GM18502 (cell line): ENCODE measurements around the gene SPTBN1.

Source experiments
- ATAC-seq: cut with Tn5 transposase; IDR thresholded peaks from one replicate; pipeline ENCODE4 v1.9.1; 2021; ENCODE audit warnings: mild to moderate bottlenecking; ENCODE audit not compliant: unreplicated experiment, poor library complexity

Gene SPTBN1

DNA sequence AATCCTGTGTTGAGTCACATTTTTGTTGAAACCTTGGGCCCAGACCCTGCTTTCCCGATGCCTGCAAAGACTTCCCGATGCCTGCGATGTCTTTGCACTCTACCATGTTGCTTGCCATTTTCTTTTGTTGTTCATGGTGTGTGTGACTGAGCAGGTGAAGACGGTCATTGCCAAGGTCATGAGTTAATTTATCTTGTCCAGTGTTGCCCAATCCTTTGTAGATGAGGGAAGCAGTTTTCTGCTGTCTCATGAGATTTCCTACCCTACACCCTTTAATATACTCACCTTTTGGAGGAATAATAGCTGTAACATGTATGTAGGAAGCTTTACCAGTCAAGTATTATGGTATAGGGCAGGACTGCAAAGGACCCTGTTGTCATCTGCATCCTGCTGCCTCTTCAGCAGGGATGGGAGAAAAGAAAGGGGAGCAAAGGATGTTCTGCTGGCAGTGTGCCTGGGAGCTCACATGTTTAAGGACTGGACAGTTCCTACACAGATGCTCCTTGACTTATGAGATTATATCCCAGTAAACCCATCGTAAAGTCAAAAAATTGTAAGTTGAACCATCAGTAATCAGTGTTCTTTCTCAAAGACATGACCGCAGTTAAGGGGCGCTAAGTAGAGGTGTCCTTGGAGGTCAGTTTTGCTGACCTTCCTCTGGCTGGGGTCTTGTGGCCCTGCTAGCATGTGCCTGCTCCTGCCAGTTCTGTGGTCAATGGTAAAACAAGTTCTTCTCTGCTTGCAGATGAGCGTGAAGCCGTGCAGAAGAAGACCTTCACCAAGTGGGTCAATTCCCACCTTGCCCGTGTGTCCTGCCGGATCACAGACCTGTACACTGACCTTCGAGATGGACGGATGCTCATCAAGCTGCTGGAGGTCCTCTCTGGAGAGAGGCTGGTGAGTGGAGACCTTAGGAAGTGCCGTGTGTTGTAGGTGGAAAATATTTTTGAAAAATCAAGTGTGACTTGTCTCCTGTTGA is 142.5 kb downstream of the SPTBN1 start:
- no peak for ATAC-seq

DNA sequence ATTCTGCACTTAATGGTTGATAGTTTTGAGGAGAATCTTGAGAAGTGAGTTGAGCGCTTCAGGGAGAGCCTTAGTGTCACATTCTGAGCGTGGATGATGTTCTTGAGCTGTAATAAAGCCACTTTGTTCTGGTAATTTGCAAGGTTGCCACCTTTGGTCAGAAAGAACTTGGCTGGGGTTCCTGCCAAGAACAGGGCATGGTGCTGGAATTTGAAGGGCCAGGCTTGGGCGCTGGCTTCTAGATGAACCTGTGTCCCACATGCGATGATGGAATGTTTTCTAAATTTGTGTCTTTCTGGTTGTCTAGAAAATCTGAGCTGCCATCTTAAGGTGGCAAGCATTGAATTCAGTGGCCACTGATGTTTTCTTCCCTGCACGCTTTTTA is 143.2 kb downstream of the SPTBN1 start:
- no peak for ATAC-seq

DNA sequence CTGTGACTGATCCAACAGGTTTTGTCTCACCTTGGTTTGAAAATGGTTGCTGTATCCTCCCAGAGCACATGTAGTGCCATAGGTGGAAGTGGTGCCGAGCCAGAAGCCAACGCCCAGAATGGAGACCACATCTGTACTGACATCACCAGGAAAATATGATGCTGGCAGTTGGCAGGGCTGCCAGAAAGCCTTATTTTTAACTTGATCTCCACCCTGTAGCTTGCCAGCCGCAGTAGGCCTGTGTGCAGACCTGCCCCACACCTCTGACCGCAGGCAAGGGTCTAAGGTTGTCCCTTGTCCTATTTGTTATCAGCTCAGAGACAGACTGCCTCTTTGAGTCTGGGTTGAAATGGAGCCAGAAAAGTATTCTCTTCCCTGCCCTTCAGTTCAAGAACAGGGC is 143.8 kb downstream of the SPTBN1 start:
- ATAC-seq = no peak

DNA sequence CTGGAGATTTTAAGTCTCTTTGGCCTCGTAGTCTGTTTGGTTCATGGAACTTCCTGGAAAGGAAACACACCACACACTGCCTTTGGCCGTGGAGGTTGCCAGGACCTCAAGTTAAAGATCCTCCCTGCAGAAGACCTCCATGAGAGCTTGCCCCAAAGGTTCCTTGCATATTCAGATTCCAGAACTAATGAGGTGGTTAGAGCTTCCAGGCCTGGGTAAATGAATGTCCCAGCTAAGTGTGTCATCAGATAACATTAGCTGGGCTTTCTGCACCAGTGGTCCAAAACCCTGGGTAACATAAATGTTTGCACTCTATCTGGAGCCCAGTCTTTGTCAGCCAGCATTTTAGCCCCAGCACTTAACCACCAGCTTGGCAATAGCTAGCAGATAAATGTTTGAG is 145.2 kb downstream of the SPTBN1 start:
- no peak for ATAC-seq

- no peak for ATAC-seq
Observed at GRCh38 chr2:54602736-54603322, 146.7 kb downstream of the SPTBN1 start.

GRCh38 chr2:54603357-54603756 is 147.2 kb downstream of the SPTBN1 start:
- no peak for ATAC-seq

GRCh38 chr2:54603796-54604195 is 147.7 kb downstream of the SPTBN1 start:
- ATAC-seq = no peak

DNA sequence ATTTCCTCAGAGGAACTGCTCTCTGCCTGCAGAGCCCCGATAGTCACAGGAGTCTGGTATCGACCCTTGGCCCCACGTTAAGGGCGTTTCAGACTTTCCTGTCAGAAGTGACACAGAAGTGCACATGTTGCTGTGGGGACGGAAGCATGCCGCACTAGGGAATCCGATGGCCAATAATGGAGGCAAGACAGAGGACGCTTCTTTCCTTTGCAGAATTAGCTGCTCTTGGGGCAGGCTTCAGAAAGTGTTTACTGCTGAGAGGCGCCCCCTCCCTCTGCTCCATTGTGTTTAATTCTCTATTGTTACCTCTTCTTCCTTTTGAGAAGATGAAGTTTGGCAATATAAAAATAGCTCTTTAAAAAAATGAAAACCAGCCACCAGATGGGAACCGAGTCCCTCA is 148.7 kb downstream of the SPTBN1 start:
- no peak for ATAC-seq

DNA sequence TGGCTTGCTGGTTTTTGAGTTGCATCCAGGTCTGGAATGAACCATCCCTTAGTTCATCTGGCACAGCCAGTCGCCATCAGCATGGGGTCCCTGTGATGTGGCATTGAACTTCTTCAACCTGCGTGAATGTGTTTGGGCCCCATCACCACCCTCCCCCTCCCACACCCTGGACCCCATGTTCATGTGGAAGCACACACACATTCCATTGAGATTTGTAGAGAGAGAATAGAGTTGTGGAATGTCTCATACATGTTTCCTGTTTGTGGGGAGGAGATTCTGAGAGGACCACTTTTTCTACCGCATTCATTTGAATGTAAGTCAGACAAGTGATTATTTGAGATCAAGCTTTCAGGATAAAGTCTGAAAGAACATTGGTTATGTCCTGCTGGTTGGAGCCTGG is 149.7 kb downstream of the SPTBN1 start:
- no peak for ATAC-seq

GRCh38 chr2:54606393-54606958 is 150.3 kb downstream of the SPTBN1 start:
- ATAC-seq = no peak

GRCh38 chr2:54608224-54608623 is 152.1 kb downstream of the SPTBN1 start:
- ATAC-seq = no peak

DNA sequence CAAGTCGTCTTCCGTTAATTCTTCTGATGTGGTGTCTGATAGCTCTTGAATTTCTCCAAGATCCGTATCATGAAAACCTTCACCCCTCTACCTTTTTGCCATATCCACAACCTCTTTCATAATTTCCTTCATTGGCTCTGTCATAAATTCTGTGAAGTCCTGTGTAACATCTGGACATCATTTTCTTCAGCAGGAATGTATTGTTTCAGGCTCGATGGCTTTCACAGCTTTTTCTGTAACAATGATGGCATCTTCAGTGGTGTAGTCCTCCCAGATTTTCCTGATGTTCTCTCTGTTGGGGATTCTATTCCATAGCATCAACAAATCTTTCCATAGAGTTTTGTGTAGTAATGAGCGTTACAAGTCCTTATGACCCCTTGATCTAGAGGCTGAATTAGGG is 153.1 kb downstream of the SPTBN1 start:
- ATAC-seq = no peak

DNA sequence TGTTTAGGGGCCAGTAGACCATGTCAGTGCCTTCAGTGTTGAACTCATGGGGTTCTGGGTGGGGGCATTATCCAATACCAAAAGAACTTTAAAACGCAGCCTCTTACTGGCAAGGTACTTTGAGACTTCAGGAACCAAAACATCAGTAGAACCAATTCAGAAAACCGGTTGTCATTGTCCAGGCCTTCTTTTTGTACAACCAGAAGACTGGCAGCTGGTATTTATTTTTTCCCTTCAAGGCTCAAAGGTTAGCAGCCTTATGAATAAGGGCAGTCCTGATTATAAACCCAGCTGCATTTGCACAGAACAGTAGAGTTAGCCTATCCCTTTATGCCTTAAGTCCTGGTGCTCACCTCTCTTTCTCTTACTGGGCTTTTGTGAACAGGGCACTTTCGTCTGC is 153.5 kb downstream of the SPTBN1 start:
- no peak for ATAC-seq

- ATAC-seq = no peak
Observed at GRCh38 chr2:54610700-54611099, 154.6 kb downstream of the SPTBN1 start.

- ATAC-seq = no peak
Observed at GRCh38 chr2:54611830-54612545, 155.9 kb downstream of the SPTBN1 start.

DNA sequence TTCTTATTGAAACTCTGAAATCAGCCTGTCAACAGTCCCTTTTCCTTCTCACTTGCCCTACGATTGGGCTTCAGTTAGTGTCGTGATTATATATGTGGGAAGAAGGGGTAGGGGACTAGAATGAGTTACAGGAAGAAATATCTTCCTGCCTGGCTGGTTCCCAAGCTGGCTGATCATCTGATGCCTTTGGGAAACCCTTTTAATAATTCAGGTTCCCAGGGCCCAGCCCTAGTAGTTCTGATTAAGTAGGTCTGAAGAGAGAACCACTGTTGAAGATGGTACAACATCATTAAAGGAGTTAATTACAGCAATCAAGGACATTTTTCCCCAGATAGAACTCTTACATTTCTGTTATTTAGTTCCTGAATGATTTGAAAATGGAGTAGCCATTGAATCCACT is 157.3 kb downstream of the SPTBN1 start:
- ATAC-seq = no peak

- no peak for ATAC-seq
Observed at GRCh38 chr2:54613794-54614257, 157.7 kb downstream of the SPTBN1 start.

GRCh38 chr2:54614819-54615218 is 158.7 kb downstream of the SPTBN1 start:
- ATAC-seq = no peak

DNA sequence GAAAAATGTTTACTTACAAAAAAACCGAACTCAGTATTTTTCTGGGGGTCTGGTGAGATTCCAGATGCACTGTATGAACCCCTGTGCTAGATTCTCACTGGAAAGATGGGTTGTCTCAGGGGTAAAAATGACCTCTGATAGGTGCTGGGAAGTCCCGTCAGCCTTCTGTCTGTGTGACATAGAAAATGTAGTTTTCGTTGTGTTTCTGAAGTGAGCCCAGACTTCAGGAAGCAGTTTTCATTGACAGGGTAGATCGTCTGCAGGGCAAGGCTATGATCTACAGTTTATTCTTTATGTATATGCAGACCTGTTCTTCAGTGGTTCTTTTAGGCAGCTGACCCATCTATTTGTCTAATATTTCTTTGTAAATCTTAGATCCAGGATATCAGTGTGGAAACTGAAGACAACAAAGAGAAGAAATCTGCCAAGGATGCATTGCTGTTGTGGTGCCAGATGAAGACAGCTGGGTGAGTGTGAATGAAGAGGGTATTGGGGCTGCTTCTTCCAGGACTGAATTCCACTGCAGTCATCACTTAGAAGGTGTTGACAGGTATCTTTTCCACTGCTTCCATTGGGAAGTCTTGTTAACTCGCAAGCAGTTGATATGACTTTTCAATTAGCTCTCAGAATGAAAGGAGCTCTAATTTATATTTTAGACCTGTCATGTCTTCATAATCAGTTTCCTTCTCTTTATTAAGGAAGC is 159.9 kb downstream of the SPTBN1 start:
- no peak for ATAC-seq

GRCh38 chr2:54617409-54617808 is 161.3 kb downstream of the SPTBN1 start:
- ATAC-seq = no peak
